ENCODE measurements around the gene YOD1. TPM values are rescaled to one million over a fixed set of nuclear protein-coding genes. Genes with fewer than 3 reads are reported as not detected.
A peak's percentile ranks its signal among the peaks of the same experiment; 100 is the strongest.

Gene YOD1
- polyA plus RNA-seq, 4 donors: 13.2 to 16.0 (median 14.0) TPM

DNA sequence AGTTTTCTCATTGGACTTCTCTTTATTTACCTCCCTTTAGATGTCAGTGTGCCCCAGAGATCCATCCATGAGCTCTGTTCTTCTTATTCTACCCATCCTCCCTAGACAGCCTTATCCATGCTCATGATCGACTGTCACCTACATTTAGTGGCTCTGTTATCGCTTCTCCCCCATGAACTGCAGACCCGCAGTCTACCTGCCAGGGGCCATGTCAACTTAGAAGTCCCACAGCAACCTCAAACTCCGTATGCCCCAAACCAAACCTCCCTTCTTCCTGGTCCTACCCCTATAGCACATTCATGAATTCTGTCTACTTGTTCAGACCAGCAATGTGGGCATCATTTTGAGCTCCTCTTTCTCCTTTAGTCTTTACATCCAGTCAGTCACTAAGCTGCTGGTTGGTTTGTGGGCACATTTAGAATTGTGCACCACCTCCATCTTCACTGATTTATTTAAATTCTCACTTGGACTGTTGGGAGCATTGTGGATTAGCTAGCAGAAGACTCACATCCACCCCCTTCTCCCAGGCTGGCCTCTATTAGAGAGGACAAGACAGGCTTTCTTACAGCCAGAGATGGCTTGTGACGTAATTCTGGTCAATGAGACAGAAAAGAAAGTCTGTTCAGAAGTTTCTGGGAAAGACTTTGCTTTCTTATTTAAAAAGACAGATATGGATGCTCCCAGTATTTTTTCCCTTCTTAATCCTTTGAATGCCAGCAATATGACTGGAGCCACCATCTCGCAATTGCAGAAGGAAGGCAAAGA lies 37.5 kb downstream of the YOD1 start:
- no peak for DNase-seq (ENCODE audit: low read depth in 4 of 4, low spot score in 2 of 4)

DNA sequence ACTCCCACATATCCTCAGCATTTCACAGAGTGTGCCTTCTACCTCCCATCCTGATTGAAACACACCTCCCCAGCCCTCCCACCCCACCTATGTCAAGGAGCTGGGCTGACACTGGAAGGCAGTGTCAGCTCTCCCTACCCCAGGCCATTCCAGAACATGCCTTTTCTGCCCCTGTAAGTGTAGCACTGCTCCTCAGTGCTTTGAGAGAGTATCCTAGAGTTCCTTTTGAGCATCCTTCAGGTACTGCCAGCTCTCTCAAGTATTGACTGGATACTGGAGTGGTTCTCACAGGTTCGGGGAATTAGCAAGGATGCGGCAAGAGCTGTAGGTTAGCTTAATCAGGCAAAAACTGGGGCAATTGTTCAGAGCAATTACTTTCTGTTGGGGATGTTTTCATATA lies 40.3 kb downstream of the YOD1 start:
- DNase-seq (ENCODE audit: low read depth in 4 of 4, low spot score in 2 of 4): no peak

- DNase-seq (ENCODE audit: low read depth in 4 of 4, low spot score in 2 of 4): no peak
Measured at GRCh38 chr1:207009945-207010344, 41.1 kb downstream of the YOD1 start.

DNA sequence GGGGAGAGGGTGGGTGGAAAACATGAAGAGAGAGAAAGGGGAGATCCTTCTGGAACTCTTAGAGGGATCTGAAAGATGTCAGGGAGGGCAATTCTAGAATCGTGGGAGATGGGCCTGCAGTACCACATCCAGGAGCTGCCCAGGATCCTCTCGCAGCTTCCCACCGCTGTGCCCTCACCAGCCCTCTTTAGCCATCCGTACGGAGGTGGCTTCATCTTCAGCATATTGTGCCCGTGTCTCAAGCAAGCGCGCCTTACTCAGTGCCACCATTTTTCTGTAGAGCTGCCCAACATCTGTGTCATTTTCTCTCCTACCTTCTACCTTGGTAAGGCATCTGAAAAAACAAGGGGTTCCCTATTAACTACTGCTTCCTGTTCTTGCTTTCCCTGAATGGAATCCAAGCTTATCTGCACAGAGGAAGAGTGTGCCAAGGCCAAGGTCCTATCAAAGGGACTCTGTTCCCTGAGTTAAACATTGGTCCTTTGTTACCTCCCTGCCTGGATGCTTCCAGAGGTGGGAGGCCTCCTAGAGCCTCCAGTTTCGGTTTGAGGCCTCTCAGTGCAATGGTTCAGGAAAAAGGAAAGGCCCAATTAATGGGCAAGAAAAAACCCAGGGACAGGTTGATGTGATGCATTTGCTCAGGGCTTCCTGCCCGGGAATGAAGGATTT lies 41.7 kb downstream of the YOD1 start:
- no peak for DNase-seq (ENCODE audit: low read depth in 4 of 4, low spot score in 2 of 4)

GRCh38 chr1:207007352-207008033 lies 43.5 kb downstream of the YOD1 start:
- DNase-seq (ENCODE audit: low read depth in 4 of 4, low spot score in 2 of 4): no peak

GRCh38 chr1:207006914-207007313 lies 44.1 kb downstream of the YOD1 start:
- DNase-seq (ENCODE audit: low read depth in 4 of 4, low spot score in 2 of 4): no peak

DNA sequence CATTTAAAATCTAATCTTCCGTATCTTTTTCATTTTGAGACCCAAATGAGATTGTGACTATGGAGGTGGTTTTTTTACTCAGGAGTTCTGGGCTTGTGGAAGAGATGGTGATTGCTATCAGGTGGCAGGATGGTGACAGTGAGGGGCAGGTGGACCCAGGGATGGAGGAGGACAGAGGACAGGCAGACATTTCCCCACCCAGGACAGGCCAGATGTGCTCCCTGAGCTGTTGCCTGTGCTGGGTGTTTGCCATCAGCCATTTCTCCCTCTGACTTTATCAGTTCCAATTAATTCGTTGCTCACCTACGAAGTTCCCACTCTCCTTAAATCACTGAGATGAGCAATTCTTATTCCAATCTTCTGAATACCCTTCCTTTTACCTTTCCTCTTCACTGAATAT lies 44.9 kb downstream of the YOD1 start:
- DNase-seq (ENCODE audit: low read depth in 4 of 4, low spot score in 2 of 4): no peak

GRCh38 chr1:207004931-207005830 lies 45.8 kb downstream of the YOD1 start:
- DNase-seq (ENCODE audit: low read depth in 4 of 4, low spot score in 2 of 4): peak in 1 of 4 donors; percentile 48

DNA sequence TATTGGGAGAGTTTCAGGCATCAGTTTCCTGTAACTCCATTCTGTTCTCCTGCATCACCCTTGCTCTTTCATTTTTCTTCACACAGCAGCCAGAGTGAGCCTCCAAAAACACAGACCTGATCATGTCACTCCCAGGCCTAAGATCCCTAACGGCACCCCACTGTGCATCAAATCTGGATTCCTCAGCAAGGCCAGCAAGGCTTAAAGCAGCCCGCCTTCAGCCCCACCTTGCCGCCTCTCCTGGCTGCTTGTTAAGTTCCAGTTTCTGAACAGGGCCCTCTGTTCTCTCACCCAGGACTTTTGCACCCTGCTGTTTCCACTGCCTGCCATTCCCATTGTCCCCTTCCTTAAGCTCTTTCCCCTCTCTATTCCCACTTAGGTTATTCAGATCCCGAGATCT lies 47.8 kb downstream of the YOD1 start:
- DNase-seq (ENCODE audit: low read depth in 4 of 4, low spot score in 2 of 4): no peak

GRCh38 chr1:207002724-207003146 lies 48.3 kb downstream of the YOD1 start:
- no peak for DNase-seq (ENCODE audit: low read depth in 4 of 4, low spot score in 2 of 4)

GRCh38 chr1:207001492-207002245 lies 49.3 kb downstream of the YOD1 start:
- no peak for DNase-seq (ENCODE audit: low read depth in 4 of 4, low spot score in 2 of 4)

DNA sequence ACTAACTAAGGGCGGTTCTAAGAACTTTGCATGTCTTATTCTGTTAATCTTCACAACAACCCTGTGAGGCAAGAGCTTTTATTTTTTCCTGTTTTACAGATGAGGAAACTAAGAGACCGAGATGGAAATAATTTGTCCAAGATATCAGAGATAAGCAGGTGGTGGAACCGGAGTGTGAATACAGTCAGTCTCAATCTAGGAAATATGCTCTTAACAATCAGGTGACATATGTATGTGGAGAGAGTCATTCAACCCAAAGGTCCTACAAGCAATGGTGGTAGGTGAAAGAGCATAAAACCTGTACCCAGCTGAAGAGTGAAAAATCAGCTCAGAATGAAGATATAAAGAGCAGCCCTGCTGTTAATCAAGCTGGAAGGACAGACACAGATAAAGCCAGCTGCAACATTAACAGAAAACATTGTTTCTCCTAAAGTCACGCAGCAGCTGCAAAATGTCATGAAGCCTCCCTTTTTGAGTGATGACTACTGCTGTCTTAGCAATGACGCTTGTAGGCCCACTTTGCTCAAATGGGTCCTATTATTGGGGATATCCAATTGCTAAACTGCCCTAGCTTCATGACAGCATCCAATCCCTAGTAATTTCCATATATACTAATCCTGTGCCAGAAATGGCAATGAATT lies 50.2 kb downstream of the YOD1 start:
- DNase-seq (ENCODE audit: low read depth in 4 of 4, low spot score in 2 of 4): no peak

DNA sequence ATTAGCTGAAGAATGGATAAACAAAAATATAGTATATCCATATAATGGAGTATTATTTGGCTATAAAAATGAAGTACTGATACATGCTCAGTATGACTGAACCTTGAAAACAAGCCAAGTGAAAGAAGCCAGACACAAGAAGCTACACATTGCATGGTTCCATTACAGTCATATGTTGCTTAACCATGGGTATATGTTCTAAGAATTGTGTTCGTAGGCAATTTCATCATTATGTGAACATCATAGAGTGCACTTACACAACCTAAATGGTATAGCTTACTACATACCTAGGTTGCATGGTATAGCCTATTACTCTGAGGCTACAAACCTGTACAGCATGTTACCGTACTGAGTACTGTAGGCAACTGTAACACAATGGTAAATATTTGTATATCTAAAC lies 52.2 kb downstream of the YOD1 start:
- no peak for DNase-seq (ENCODE audit: low read depth in 4 of 4, low spot score in 2 of 4)

Other genes with a start within 250 kb of the YOD1 start
- gene IL20, start 185.6 kb downstream of the YOD1 start, polyA plus RNA-seq (ENCODE audit: insufficient read length in 4 of 4): not detected
- gene IL24, start 153.8 kb downstream of the YOD1 start, polyA plus RNA-seq (ENCODE audit: insufficient read length in 4 of 4): under 1 TPM; 0.17 to 0.47 (median 0.33) TPM
- 1 to 10 TPM in 3 of 4 donors, under 1 TPM in 1; 0.99 to 2.8 (median 2.2) TPM for gene FCMR, start 129.3 kb downstream of the YOD1 start, polyA plus RNA-seq (ENCODE audit: insufficient read length in 4 of 4)
- gene PIGR, start 104.7 kb downstream of the YOD1 start, polyA plus RNA-seq (ENCODE audit: insufficient read length in 4 of 4): 1 to 10 TPM in 3 of 4 donors, under 1 TPM in 1; 0.86 to 2.4 (median 1.9) TPM
- 10 to 100 TPM in 2 of 4 donors, 1 to 10 TPM in 2; 4.8 to 16.2 (median 9.0) TPM for gene FCAMR, start 80.7 kb downstream of the YOD1 start, polyA plus RNA-seq (ENCODE audit: insufficient read length in 4 of 4)
- 10 to 100 TPM; 18.4 to 25.0 (median 21.7) TPM for gene C1orf116, start 18.5 kb downstream of the YOD1 start, polyA plus RNA-seq (ENCODE audit: insufficient read length in 4 of 4)
- 10 to 100 TPM; 11.9 to 24.7 (median 17.0) TPM for gene PFKFB2, start 2.1 kb upstream of the YOD1 start, polyA plus RNA-seq (ENCODE audit: insufficient read length in 4 of 4)
- gene C4BPB, start 37.7 kb upstream of the YOD1 start, polyA plus RNA-seq (ENCODE audit: insufficient read length in 4 of 4): under 1 TPM; 0.32 to 0.99 (median 0.61) TPM
- under 1 TPM; 0.39 to 0.75 (median 0.58) TPM for gene C4BPA, start 53.0 kb upstream of the YOD1 start, polyA plus RNA-seq (ENCODE audit: insufficient read length in 4 of 4)